Astrocyte of the spinal cord (primary cell): ENCODE measurements around the gene MTHFD2L.
"Not testable (repeated sequence)": the region's sequence is repeated elsewhere in the genome, so short reads cannot be mapped to it uniquely, and the experiment has no call there.

Experiments used
- DNase-seq: peaks from one replicate; pipeline ENCODE4 v3.0.0; 2011; ENCODE audit warnings: low read depth, low spot score
- H3K4me3 ChIP-seq: 2 replicates; pipeline ENCODE4 v1.5.1; 2011; ENCODE audit warnings: low read depth, mild to moderate bottlenecking, low read length, moderate library complexity
- CTCF ChIP-seq: IDR thresholded peaks from 2 replicates; pipeline ENCODE4 v1.5.1; 2012; ENCODE audit warnings: low read depth, mild to moderate bottlenecking, low read length, inconsistent platforms
- in situ Hi-C: cut with HindIII; loops from 2 replicates; pipeline ENCODE4 v1.10.0; 2017; ENCODE audit warnings: low sequenced_read_pairs

MTHFD2L gene

GRCh38 chr4:74197080-74197479 lies 39.2 kb downstream of the MTHFD2L start:
- H3K4me3 ChIP-seq: no peak overlapping the region
- TF ChIP-seq CTCF: no peak
- no peak for DNase-seq
- in situ Hi-C loops: no loop called here

- H3K4me3 ChIP-seq: no peak overlapping the region
- DNase-seq: peak; percentile 39
- in situ Hi-C loops: no loop called here
- TF ChIP-seq CTCF: no peak
These were observed 44.2 kb downstream of the MTHFD2L start for GRCh38 chr4:74202062-74202586.

- H3K4me3 ChIP-seq: no peak overlapping the region
- no peak for DNase-seq
- no peak for TF ChIP-seq CTCF
- in situ Hi-C loops: no loop called here
These were observed 45.5 kb downstream of the MTHFD2L start for GRCh38 chr4:74203467-74203866.

GRCh38 chr4:74205046-74205445 lies 47.1 kb downstream of the MTHFD2L start:
- no peak for TF ChIP-seq CTCF
- no peak overlapping the region for H3K4me3 ChIP-seq
- in situ Hi-C loops: no loop called here
- no peak for DNase-seq

GRCh38 chr4:74205559-74205958 lies 47.6 kb downstream of the MTHFD2L start:
- no peak for TF ChIP-seq CTCF
- in situ Hi-C loops: no loop called here
- DNase-seq: no peak
- no peak overlapping the region for H3K4me3 ChIP-seq

- in situ Hi-C loops: no loop called here
- peak; percentile 76 for DNase-seq
- no peak for TF ChIP-seq CTCF
- no peak overlapping the region for H3K4me3 ChIP-seq
These were observed 48.3 kb downstream of the MTHFD2L start for GRCh38 chr4:74206088-74206825.

- DNase-seq, H3K4me3 ChIP-seq, in situ Hi-C loops: not testable (repeated sequence)
These were observed 56.7 kb downstream of the MTHFD2L start for GRCh38 chr4:74214457-74215159.

GRCh38 chr4:74215236-74215635 lies 57.3 kb downstream of the MTHFD2L start:
- H3K4me3 ChIP-seq, DNase-seq, in situ Hi-C loops: not testable (repeated sequence)
